ENCODE measurements around the gene STXBP6.
A peak's percentile ranks its signal among the peaks of the same experiment; 100 is the strongest.

Gene STXBP6

GRCh38 chr14:25049568-25050268, at the start of gene STXBP6:
Gene STXBP6, minus strand, starts transcription at chr14:25050147. Its CDS starts 75,329 bp downstream, at chr14:24974818.
- peaks cover 10% of the 10 kb centered on the region for H3K4me1 Mint-ChIP-seq (ENCODE audit: low read depth)
- no peaks in the 10 kb centered on the region for H3K36me3 Mint-ChIP-seq (ENCODE audit: low read depth)
- no peak within 1 kb of the TSS for H3K27ac Mint-ChIP-seq
- H3K27me3 Mint-ChIP-seq: peaks cover 58% of the 10 kb centered on the region
- no peaks in the 10 kb centered on the region for H3K9me3 Mint-ChIP-seq
- peak within 1 kb of the TSS; percentile 66 for H3K4me3 Mint-ChIP-seq

GRCh38 chr14:25097120-25097519, 47.2 kb upstream of the STXBP6 start:
- H3K9me3 Mint-ChIP-seq: no peaks in the 10 kb centered on the region
- no peak overlapping the region for H3K4me3 Mint-ChIP-seq
- no peak overlapping the region for H3K27ac Mint-ChIP-seq
- peaks cover 32% of the 10 kb centered on the region for H3K27me3 Mint-ChIP-seq
- H3K4me1 Mint-ChIP-seq (ENCODE audit: low read depth): no peaks in the 10 kb centered on the region
- H3K36me3 Mint-ChIP-seq (ENCODE audit: low read depth): no peaks in the 10 kb centered on the region

GRCh38 chr14:25095736-25096437, 45.9 kb upstream of the STXBP6 start:
- peaks cover 40% of the 10 kb centered on the region for H3K27me3 Mint-ChIP-seq
- no peak overlapping the region for H3K4me3 Mint-ChIP-seq
- no peaks in the 10 kb centered on the region for H3K36me3 Mint-ChIP-seq (ENCODE audit: low read depth)
- no peak overlapping the region for H3K27ac Mint-ChIP-seq
- H3K9me3 Mint-ChIP-seq: no peaks in the 10 kb centered on the region
- H3K4me1 Mint-ChIP-seq (ENCODE audit: low read depth): no peaks in the 10 kb centered on the region

- no peaks in the 10 kb centered on the region for H3K9me3 Mint-ChIP-seq
Measured at GRCh38 chr14:25094171-25094907, 44.4 kb upstream of the STXBP6 start.

GRCh38 chr14:25092258-25092740, 42.4 kb upstream of the STXBP6 start:
- Mint-ChIP-seq H3K27me3 (peaks cover 55% of the 10 kb centered on the region), H3K27ac (no peak overlapping the region), H3K9me3 (no peaks in the 10 kb centered on the region), H3K36me3 (ENCODE audit: low read depth) (no peaks in the 10 kb centered on the region), H3K4me3 (no peak overlapping the region), H3K4me1 (ENCODE audit: low read depth) (no peaks in the 10 kb centered on the region)

More at GRCh38 chr14:25094171-25094907, 44.4 kb upstream of the STXBP6 start:
- H3K27ac Mint-ChIP-seq: no peak overlapping the region
- peaks cover 51% of the 10 kb centered on the region for H3K27me3 Mint-ChIP-seq
- no peaks in the 10 kb centered on the region for H3K36me3 Mint-ChIP-seq (ENCODE audit: low read depth)
- no peak overlapping the region for H3K4me3 Mint-ChIP-seq
- H3K4me1 Mint-ChIP-seq (ENCODE audit: low read depth): no peaks in the 10 kb centered on the region

GRCh38 chr14:25090716-25091454, 40.9 kb upstream of the STXBP6 start:
- Mint-ChIP-seq H3K27ac (no peak overlapping the region), H3K27me3 (peaks cover 48% of the 10 kb centered on the region), H3K4me1 (ENCODE audit: low read depth) (no peaks in the 10 kb centered on the region), H3K4me3 (no peak overlapping the region), H3K9me3 (no peaks in the 10 kb centered on the region), H3K36me3 (ENCODE audit: low read depth) (no peaks in the 10 kb centered on the region)

GRCh38 chr14:25090256-25090655, 40.3 kb upstream of the STXBP6 start:
- peaks cover 42% of the 10 kb centered on the region for H3K27me3 Mint-ChIP-seq
- H3K4me1 Mint-ChIP-seq (ENCODE audit: low read depth): no peaks in the 10 kb centered on the region
- H3K4me3 Mint-ChIP-seq: no peak overlapping the region
- H3K36me3 Mint-ChIP-seq (ENCODE audit: low read depth): no peaks in the 10 kb centered on the region
- H3K27ac Mint-ChIP-seq: no peak overlapping the region
- no peaks in the 10 kb centered on the region for H3K9me3 Mint-ChIP-seq

- H3K9me3 Mint-ChIP-seq: no peaks in the 10 kb centered on the region
- no peak overlapping the region for H3K4me3 Mint-ChIP-seq
- H3K36me3 Mint-ChIP-seq (ENCODE audit: low read depth): no peaks in the 10 kb centered on the region
- no peaks in the 10 kb centered on the region for H3K4me1 Mint-ChIP-seq (ENCODE audit: low read depth)
- H3K27ac Mint-ChIP-seq: no peak overlapping the region
- peaks cover 36% of the 10 kb centered on the region for H3K27me3 Mint-ChIP-seq
Measured at GRCh38 chr14:25089496-25089895, 39.5 kb upstream of the STXBP6 start.

GRCh38 chr14:25086821-25087396, 37.0 kb upstream of the STXBP6 start:
- H3K27me3 Mint-ChIP-seq: peaks cover 47% of the 10 kb centered on the region
- H3K36me3 Mint-ChIP-seq (ENCODE audit: low read depth): no peaks in the 10 kb centered on the region
- H3K4me3 Mint-ChIP-seq: no peak overlapping the region
- H3K4me1 Mint-ChIP-seq (ENCODE audit: low read depth): no peaks in the 10 kb centered on the region
- no peaks in the 10 kb centered on the region for H3K9me3 Mint-ChIP-seq
- no peak overlapping the region for H3K27ac Mint-ChIP-seq

GRCh38 chr14:25086081-25086480, 36.1 kb upstream of the STXBP6 start:
- Mint-ChIP-seq H3K4me3 (no peak overlapping the region), H3K9me3 (no peaks in the 10 kb centered on the region), H3K27me3 (peaks cover 48% of the 10 kb centered on the region), H3K4me1 (ENCODE audit: low read depth) (no peaks in the 10 kb centered on the region), H3K36me3 (ENCODE audit: low read depth) (no peaks in the 10 kb centered on the region), H3K27ac (no peak overlapping the region)

- H3K4me3 Mint-ChIP-seq: no peak overlapping the region
- H3K9me3 Mint-ChIP-seq: no peaks in the 10 kb centered on the region
- H3K4me1 Mint-ChIP-seq (ENCODE audit: low read depth): no peaks in the 10 kb centered on the region
- no peak overlapping the region for H3K27ac Mint-ChIP-seq
- H3K27me3 Mint-ChIP-seq: peaks cover 25% of the 10 kb centered on the region
- no peaks in the 10 kb centered on the region for H3K36me3 Mint-ChIP-seq (ENCODE audit: low read depth)
Measured at GRCh38 chr14:25080682-25081081, 30.7 kb upstream of the STXBP6 start.

- Mint-ChIP-seq H3K9me3 (no peaks in the 10 kb centered on the region), H3K27me3 (peaks cover 25% of the 10 kb centered on the region), H3K36me3 (ENCODE audit: low read depth) (no peaks in the 10 kb centered on the region), H3K4me3 (no peak overlapping the region), H3K27ac (no peak overlapping the region), H3K4me1 (ENCODE audit: low read depth) (no peaks in the 10 kb centered on the region)
Measured at GRCh38 chr14:25079311-25079710, 29.4 kb upstream of the STXBP6 start.

GRCh38 chr14:25074099-25074685, 24.2 kb upstream of the STXBP6 start:
- H3K4me3 Mint-ChIP-seq: no peak overlapping the region
- H3K27me3 Mint-ChIP-seq: peaks cover 9% of the 10 kb centered on the region
- H3K9me3 Mint-ChIP-seq: no peaks in the 10 kb centered on the region
- H3K27ac Mint-ChIP-seq: no peak overlapping the region
- no peaks in the 10 kb centered on the region for H3K4me1 Mint-ChIP-seq (ENCODE audit: low read depth)
- no peaks in the 10 kb centered on the region for H3K36me3 Mint-ChIP-seq (ENCODE audit: low read depth)

- no peak overlapping the region for H3K27ac Mint-ChIP-seq
- H3K4me1 Mint-ChIP-seq (ENCODE audit: low read depth): no peaks in the 10 kb centered on the region
- H3K27me3 Mint-ChIP-seq: peaks cover 7% of the 10 kb centered on the region
- no peaks in the 10 kb centered on the region for H3K9me3 Mint-ChIP-seq
- H3K36me3 Mint-ChIP-seq (ENCODE audit: low read depth): no peaks in the 10 kb centered on the region
- no peak overlapping the region for H3K4me3 Mint-ChIP-seq
Measured at GRCh38 chr14:25069879-25070278, 19.9 kb upstream of the STXBP6 start.

Data from stimulated activated naive CD8-positive, alpha-beta T cell treated with anti-CD3 and anti-CD28 coated beads, Interleukin-15, Interleukin-2, amounts not matched to agents 100 ng/mL and 50 ng/mL, for 24 hours (primary cell).